ENCODE results near the gene MVB12A.

MVB12A gene

GRCh38 chr19:17447704-17448130 is 27.9 kb downstream of the MVB12A start:
- no peak for DNase-seq

GRCh38 chr19:17448131-17448967 is 28.5 kb downstream of the MVB12A start, which contains the start of gene TMEM221:
Gene TMEM221, minus strand, starts transcription at chr19:17448668. Its CDS starts 206 bp downstream, at chr19:17448462.
- no peak for DNase-seq

- DNase-seq: no peak
Measured at GRCh38 chr19:17450264-17451075, 30.6 kb downstream of the MVB12A start.

- DNase-seq: no peak
Measured at GRCh38 chr19:17451820-17452219, 32.0 kb downstream of the MVB12A start.

GRCh38 chr19:17454576-17455071 is 34.8 kb downstream of the MVB12A start:
- no peak for DNase-seq

GRCh38 chr19:17455308-17456123 is 35.7 kb downstream of the MVB12A start:
- no peak for DNase-seq

GRCh38 chr19:17456127-17456526 is 36.3 kb downstream of the MVB12A start:
- no peak for DNase-seq

- DNase-seq: no peak
Measured at GRCh38 chr19:17457616-17458015, 37.8 kb downstream of the MVB12A start.

- no peak for DNase-seq
Measured at GRCh38 chr19:17458970-17459369, 39.1 kb downstream of the MVB12A start.

GRCh38 chr19:17460372-17461230 is 40.8 kb downstream of the MVB12A start, which contains the start of gene NXNL1:
Gene NXNL1, minus strand, starts transcription at chr19:17460926. Its CDS starts 57 bp downstream, at chr19:17460869.
- DNase-seq: no peak

- no peak for DNase-seq
Measured at GRCh38 chr19:17466487-17466850, 46.6 kb downstream of the MVB12A start.

- DNase-seq: no peak
Measured at GRCh38 chr19:17467471-17468301, 47.8 kb downstream of the MVB12A start.

GRCh38 chr19:17468302-17469091 is 48.6 kb downstream of the MVB12A start:
- DNase-seq: no peak

- DNase-seq: no peak
Measured at GRCh38 chr19:17469092-17469480, 49.2 kb downstream of the MVB12A start.

GRCh38 chr19:17469481-17470067 is 49.7 kb downstream of the MVB12A start:
- DNase-seq: no peak

- peak; percentile 92 for DNase-seq
Measured at GRCh38 chr19:17470068-17470841, 50.4 kb downstream of the MVB12A start, which contains the start of gene SLC27A1. Gene SLC27A1, plus strand, starts transcription at chr19:17470524. Its CDS starts 17 bp downstream, at chr19:17470541.

- DNase-seq: no peak
Measured at GRCh38 chr19:17471410-17472125, 51.7 kb downstream of the MVB12A start.

- no peak for DNase-seq
Measured at GRCh38 chr19:17473041-17473440, 53.2 kb downstream of the MVB12A start.
